HepG2 (cell line): ENCODE results near the gene FECH. TPM values are rescaled to one million over a fixed set of nuclear protein-coding genes. Genes with fewer than 3 reads are reported as not detected.
A peak's percentile ranks its signal among the peaks of the same experiment; 100 is the strongest.

ENCODE experiments used
- AGO1 ChIP-seq: fragments of 200-400 bp; formaldehyde crosslinking; IDR thresholded peaks from 2 replicates; pipeline ENCODE4 v1.6.1; 2017; ENCODE audit warnings: mild to moderate bottlenecking, low read depth, low read length, moderate library complexity; ENCODE audit not compliant: poor library complexity, severe bottlenecking
- ATF7-NPFF ChIP-seq: sonication (generic); formaldehyde crosslinking; IDR thresholded peaks from 2 replicates; pipeline ENCODE4 v1.8.1; 2023; ENCODE audit warnings: mild to moderate bottlenecking, low read depth, missing genetic modification reagents, moderate library complexity
- DPF2 ChIP-seq: sonication (generic); formaldehyde crosslinking; IDR thresholded peaks from 2 replicates; pipeline ENCODE4 v1.4.0; 2020; ENCODE audit warnings: mild to moderate bottlenecking, low read depth, missing genetic modification reagents, borderline replicate concordance
- ETV5 ChIP-seq: IDR thresholded peaks from 2 replicates; pipeline ENCODE4 v1.6.1; 2018; ENCODE audit warnings: missing biosample characterization, missing genetic modification reagents, inconsistent platforms, borderline replicate concordance
- GABPB1 ChIP-seq: IDR thresholded peaks from 2 replicates; pipeline ENCODE4 v1.6.1; 2016; ENCODE audit warnings: mild to moderate bottlenecking, missing genetic modification reagents, moderate library complexity, missing compliant biosample characterization
- MAZ ChIP-seq, 2 experiments: sonication (generic) in 1 of 2; formaldehyde crosslinking in 1 of 2; IDR thresholded peaks; 2 replicates each; pipeline versions ENCODE4 v1.5.0 to v1.6.1; 2012 to 2020; ENCODE audit warnings: low read depth in 2 of 2, mild to moderate bottlenecking in 2 of 2, borderline replicate concordance in 1 of 2, improper control_type of control experiment in 1 of 2, low read length in 1 of 2, missing genetic modification reagents in 1 of 2, moderate library complexity in 1 of 2
- NFKB2 ChIP-seq: sonication (generic); formaldehyde crosslinking; IDR thresholded peaks from 2 replicates; pipeline ENCODE4 v1.4.0; 2020; ENCODE audit warnings: missing genetic modification reagents, borderline replicate concordance
- PCBP2 ChIP-seq: fragments of 200-400 bp; formaldehyde crosslinking; optimal IDR thresholded peaks from 2 replicates; pipeline ENCODE3; 2018; ENCODE audit warnings: low read length, low read depth; ENCODE audit not compliant: poor library complexity, severe bottlenecking
- PHF8 ChIP-seq: sonication (generic); formaldehyde crosslinking; IDR thresholded peaks from 2 replicates; pipeline ENCODE4 v1.5.0; 2020; ENCODE audit warnings: missing genetic modification reagents
- SMARCC2 ChIP-seq: fragments of 450-650 bp; IDR thresholded peaks from 2 replicates; pipeline ENCODE4 v1.6.1; 2017; ENCODE audit warnings: antibody characterized with exemption, mild to moderate bottlenecking
- ZFP37 ChIP-seq: sonication (generic); formaldehyde crosslinking; IDR thresholded peaks from 2 replicates; pipeline ENCODE4 v1.4.0; 2020; ENCODE audit warnings: missing genetic modification reagents, borderline replicate concordance
- ZNF121 ChIP-seq: sonication (generic); formaldehyde crosslinking; IDR thresholded peaks from 2 replicates; pipeline ENCODE4 v1.5.0; 2020; ENCODE audit warnings: mild to moderate bottlenecking, missing genetic modification reagents
- ZNF263 ChIP-seq: sonication (generic); formaldehyde crosslinking; IDR thresholded peaks from 2 replicates; pipeline ENCODE4 v1.4.0; 2020; ENCODE audit warnings: missing genetic modification reagents
- ZNF292 ChIP-seq: sonication (generic); formaldehyde crosslinking; IDR thresholded peaks from 2 replicates; pipeline ENCODE4 v1.8.1; 2022; ENCODE audit warnings: mild to moderate bottlenecking, low read depth, missing genetic modification reagents, borderline replicate concordance
- ZNF557 ChIP-seq: sonication (generic); formaldehyde crosslinking; IDR thresholded peaks from 2 replicates; pipeline ENCODE4 v1.4.0; 2020; ENCODE audit warnings: missing genetic modification reagents
- ZNF562 ChIP-seq: sonication (generic); formaldehyde crosslinking; IDR thresholded peaks from 2 replicates; pipeline ENCODE4 v1.8.0; 2022; ENCODE audit warnings: missing genetic modification reagents, borderline replicate concordance
- polyA plus RNA-seq, 8 experiments: library from polyadenylated mRNA; depleted of rRNA in 3 of 8; stranded (reverse) in 7 of 8; unstranded in 1 of 8; fragments of >200 nt; fragmentation: Illumina TruSeq in 4 of 8; extraction: Trizol in 4 of 8; gene quantifications; 2 replicates each; pipeline versions ENCODE4 v1.2.1 to v1.2.3, GENCODE V29; 2011 to 2016; ENCODE audit warnings: low read depth in 4 of 8, missing spikeins in 1 of 8, mixed read lengths in 1 of 8; ENCODE audit not compliant: insufficient read depth in 1 of 8
- total RNA-seq, 5 experiments: library from RNA; depleted of rRNA; stranded (reverse); fragments of >200 nt; fragmentation: Illumina TruSeq; extraction: Trizol; gene quantifications; 2 replicates each; pipeline ENCODE4 v1.2.3, GENCODE V29; 2016; ENCODE audit warnings: low read depth in 1 of 5
- TF ChIP-seq, protein P1 (sequence below): sonication (generic); formaldehyde crosslinking; IDR thresholded peaks from 2 replicates; pipeline ENCODE4 v1.4.0; 2020; ENCODE audit warnings: missing genetic modification reagents
- TF ChIP-seq, protein P2 (sequence below): IDR thresholded peaks from 2 replicates; pipeline ENCODE4 v1.6.1; 2016; ENCODE audit warnings: low read depth, control low read depth
- TF ChIP-seq, protein P3 (sequence below): sonication (generic); formaldehyde crosslinking; IDR thresholded peaks from 2 replicates; pipeline ENCODE4 v1.9.0; 2021; ENCODE audit warnings: missing genetic modification reagents, mild to moderate bottlenecking, borderline replicate concordance

Gene FECH
- total and polyA plus RNA-seq, 2 of the 13 experiments (the other 11 are each of a cell fraction or from before 2014, with no cell fraction given) = 14.7 to 21.9 TPM

DNA sequence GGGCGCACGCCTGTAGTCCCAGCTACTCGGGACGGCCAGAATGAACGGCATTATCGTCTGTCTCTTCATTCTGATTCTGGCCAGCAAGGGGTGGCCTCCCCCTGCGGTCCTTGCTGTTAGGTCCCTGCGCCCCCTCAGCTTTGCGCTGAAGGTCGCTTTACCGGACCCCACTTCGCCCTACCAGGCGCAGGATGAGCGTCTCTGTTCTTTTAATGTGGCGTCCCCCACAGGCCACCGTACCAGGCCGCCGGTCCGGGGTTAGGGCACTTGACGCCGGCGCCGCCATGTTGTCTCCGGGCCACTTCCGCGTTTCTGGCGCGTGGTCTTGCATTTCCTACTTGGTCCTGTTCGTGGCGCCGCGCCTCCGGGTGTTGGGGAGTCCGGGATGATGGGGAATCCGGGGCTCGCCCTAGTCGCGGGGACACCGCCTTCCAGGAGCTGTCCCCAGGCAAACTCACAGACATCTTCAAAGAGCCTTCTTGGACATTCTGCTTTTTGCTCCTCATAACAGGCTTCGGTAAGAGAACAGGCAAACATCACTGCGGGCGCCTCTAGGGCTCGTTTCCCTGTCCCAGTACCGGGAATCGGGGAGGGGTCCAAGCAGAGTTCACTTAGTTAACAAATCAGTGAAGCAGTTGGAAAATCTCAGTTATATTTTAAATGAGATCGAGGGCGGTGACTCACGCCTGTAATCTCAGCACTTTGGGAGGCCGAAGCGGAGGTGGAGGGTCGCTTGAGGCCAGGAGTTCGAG lies 43.7 kb upstream of the FECH start (continued):
- TF ChIP-seq, protein P1, sequence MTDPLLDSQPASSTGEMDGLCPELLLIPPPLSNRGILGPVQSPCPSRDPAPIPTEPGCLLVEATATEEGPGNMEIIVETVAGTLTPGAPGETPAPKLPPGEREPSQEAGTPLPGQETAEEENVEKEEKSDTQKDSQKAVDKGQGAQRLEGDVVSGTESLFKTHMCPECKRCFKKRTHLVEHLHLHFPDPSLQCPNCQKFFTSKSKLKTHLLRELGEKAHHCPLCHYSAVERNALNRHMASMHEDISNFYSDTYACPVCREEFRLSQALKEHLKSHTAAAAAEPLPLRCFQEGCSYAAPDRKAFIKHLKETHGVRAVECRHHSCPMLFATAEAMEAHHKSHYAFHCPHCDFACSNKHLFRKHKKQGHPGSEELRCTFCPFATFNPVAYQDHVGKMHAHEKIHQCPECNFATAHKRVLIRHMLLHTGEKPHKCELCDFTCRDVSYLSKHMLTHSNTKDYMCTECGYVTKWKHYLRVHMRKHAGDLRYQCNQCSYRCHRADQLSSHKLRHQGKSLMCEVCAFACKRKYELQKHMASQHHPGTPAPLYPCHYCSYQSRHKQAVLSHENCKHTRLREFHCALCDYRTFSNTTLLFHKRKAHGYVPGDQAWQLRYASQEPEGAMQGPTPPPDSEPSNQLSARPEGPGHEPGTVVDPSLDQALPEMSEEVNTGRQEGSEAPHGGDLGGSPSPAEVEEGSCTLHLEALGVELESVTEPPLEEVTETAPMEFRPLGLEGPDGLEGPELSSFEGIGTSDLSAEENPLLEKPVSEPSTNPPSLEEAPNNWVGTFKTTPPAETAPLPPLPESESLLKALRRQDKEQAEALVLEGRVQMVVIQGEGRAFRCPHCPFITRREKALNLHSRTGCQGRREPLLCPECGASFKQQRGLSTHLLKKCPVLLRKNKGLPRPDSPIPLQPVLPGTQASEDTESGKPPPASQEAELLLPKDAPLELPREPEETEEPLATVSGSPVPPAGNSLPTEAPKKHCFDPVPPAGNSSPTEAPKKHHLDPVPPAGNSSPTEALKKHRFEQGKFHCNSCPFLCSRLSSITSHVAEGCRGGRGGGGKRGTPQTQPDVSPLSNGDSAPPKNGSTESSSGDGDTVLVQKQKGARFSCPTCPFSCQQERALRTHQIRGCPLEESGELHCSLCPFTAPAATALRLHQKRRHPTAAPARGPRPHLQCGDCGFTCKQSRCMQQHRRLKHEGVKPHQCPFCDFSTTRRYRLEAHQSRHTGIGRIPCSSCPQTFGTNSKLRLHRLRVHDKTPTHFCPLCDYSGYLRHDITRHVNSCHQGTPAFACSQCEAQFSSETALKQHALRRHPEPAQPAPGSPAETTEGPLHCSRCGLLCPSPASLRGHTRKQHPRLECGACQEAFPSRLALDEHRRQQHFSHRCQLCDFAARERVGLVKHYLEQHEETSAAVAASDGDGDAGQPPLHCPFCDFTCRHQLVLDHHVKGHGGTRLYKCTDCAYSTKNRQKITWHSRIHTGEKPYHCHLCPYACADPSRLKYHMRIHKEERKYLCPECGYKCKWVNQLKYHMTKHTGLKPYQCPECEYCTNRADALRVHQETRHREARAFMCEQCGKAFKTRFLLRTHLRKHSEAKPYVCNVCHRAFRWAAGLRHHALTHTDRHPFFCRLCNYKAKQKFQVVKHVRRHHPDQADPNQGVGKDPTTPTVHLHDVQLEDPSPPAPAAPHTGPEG (CRISPR knock-in tag) = 0 out of 2 replicates have a peak, but pooled peaks have one; percentile 40
- TF ChIP-seq ETV5 (CRISPR knock-in tag) (peak; percentile 27), PHF8 (CRISPR knock-in tag) (peak; percentile 74), ATF7-NPFF (CRISPR knock-in tag) (no peak), ZNF292 (CRISPR knock-in tag) (no peak), MAZ (IDR thresholded peaks at IDR 0.05; ENCODE audit: borderline replicate concordance, low read depth, low read length) (no peak), MAZ (CRISPR knock-in tag; IDR thresholded peaks at IDR 0.05; ENCODE audit: low read depth) (peak; percentile 85), ZFP37 (CRISPR knock-in tag) (no peak), ZNF263 (CRISPR knock-in tag) (peak; percentile 77), AGO1 (no peak), DPF2 (CRISPR knock-in tag) (no peak), SMARCC2 (no peak), ZNF121 (CRISPR knock-in tag) (no peak), ZNF562 (CRISPR knock-in tag) (no peak), NFKB2 (peak; percentile 62; the same call in 1 of the 2 replicates), GABPB1 (CRISPR knock-in tag) (peak; percentile 95), PCBP2 (no peak), ZNF557 (no peak)
- TF ChIP-seq, protein P2, sequence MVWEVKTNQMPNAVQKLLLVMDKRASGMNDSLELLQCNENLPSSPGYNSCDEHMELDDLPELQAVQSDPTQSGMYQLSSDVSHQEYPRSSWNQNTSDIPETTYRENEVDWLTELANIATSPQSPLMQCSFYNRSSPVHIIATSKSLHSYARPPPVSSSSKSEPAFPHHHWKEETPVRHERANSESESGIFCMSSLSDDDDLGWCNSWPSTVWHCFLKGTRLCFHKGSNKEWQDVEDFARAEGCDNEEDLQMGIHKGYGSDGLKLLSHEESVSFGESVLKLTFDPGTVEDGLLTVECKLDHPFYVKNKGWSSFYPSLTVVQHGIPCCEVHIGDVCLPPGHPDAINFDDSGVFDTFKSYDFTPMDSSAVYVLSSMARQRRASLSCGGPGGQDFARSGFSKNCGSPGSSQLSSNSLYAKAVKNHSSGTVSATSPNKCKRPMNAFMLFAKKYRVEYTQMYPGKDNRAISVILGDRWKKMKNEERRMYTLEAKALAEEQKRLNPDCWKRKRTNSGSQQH (CRISPR knock-in tag) = 0 out of 2 replicates have a peak, but pooled peaks have one; percentile 29
- TF ChIP-seq, protein P3, sequence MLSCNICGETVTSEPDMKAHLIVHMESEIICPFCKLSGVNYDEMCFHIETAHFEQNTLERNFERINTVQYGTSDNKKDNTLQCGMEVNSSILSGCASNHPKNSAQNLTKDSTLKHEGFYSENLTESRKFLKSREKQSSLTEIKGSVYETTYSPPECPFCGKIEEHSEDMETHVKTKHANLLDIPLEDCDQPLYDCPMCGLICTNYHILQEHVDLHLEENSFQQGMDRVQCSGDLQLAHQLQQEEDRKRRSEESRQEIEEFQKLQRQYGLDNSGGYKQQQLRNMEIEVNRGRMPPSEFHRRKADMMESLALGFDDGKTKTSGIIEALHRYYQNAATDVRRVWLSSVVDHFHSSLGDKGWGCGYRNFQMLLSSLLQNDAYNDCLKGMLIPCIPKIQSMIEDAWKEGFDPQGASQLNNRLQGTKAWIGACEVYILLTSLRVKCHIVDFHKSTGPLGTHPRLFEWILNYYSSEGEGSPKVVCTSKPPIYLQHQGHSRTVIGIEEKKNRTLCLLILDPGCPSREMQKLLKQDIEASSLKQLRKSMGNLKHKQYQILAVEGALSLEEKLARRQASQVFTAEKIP = no peak
